Loucy (cell line): ENCODE measurements around the gene MEF2C.

Experiments
- H2AFZ ChIP-seq: fragments of 200-600 bp; sonication (generic); 2 replicates; pipeline ENCODE4 v1.6.0; 2016; ENCODE audit warnings: antibody characterized with exemption, mild to moderate bottlenecking, low read length, moderate library complexity
- H3F3A ChIP-seq: fragments of 200-600 bp; 2 replicates; pipeline ENCODE4 v1.6.0; 2016; ENCODE audit warnings: antibody characterized with exemption, low read depth, mild to moderate bottlenecking
- H3K27me3 ChIP-seq: fragments of 200-600 bp; sonication (generic); 2 replicates; pipeline ENCODE4 v1.6.1; 2014; ENCODE audit warnings: low read length, mild to moderate bottlenecking; ENCODE audit not compliant: insufficient read depth, poor library complexity, severe bottlenecking
- H3K36me3 ChIP-seq: fragments of 200-600 bp; sonication (generic); 2 replicates; pipeline ENCODE4 v1.6.1; 2016; ENCODE audit warnings: low read length; ENCODE audit not compliant: insufficient read depth
- H3K4me1 ChIP-seq: fragments of 200-600 bp; sonication (generic); 2 replicates; pipeline ENCODE4 v1.5.1; 2014; ENCODE audit warnings: low read length, mild to moderate bottlenecking; ENCODE audit not compliant: insufficient read depth, poor library complexity, severe bottlenecking
- H3K4me2 ChIP-seq: fragments of 200-600 bp; sonication (generic); 2 replicates; pipeline ENCODE4 v1.6.0; 2014; ENCODE audit warnings: antibody characterized with exemption, low read length, low read depth, mild to moderate bottlenecking; ENCODE audit not compliant: poor library complexity, severe bottlenecking
- H3K4me3 ChIP-seq: fragments of 200-600 bp; sonication (generic); 2 replicates; pipeline ENCODE4 v1.5.1; 2014; ENCODE audit warnings: low read length, mild to moderate bottlenecking, mixed read lengths; ENCODE audit not compliant: poor library complexity, severe bottlenecking
- H3K79me2 ChIP-seq: fragments of 200-600 bp; sonication (generic); 2 replicates; pipeline ENCODE4 v1.6.1; 2014; ENCODE audit warnings: low read length; ENCODE audit not compliant: insufficient read depth
- H3K9ac ChIP-seq: fragments of 200-600 bp; sonication (generic); 2 replicates; pipeline ENCODE4 v1.6.0; 2014; ENCODE audit warnings: mild to moderate bottlenecking, low read depth, low read length, moderate library complexity; ENCODE audit not compliant: poor library complexity, severe bottlenecking
- H3K9me2 ChIP-seq: fragments of 200-600 bp; sonication (generic); replicated peaks from 2 replicates; pipeline ENCODE4 v1.6.1; 2016; ENCODE audit warnings: low read depth, low read length, mixed read lengths
- H3K9me3 ChIP-seq: fragments of 200-600 bp; sonication (generic); 2 replicates; pipeline ENCODE4 v1.6.1; 2014; ENCODE audit warnings: mild to moderate bottlenecking, antibody characterized with exemption, low read length, low read depth; ENCODE audit not compliant: insufficient read depth
- H4K20me1 ChIP-seq: fragments of 200-600 bp; sonication (generic); 2 replicates; pipeline ENCODE4 v1.6.0; 2014; ENCODE audit warnings: antibody characterized with exemption, low read length, mild to moderate bottlenecking; ENCODE audit not compliant: insufficient read depth, poor library complexity, severe bottlenecking
- EZH2phosphoT487 ChIP-seq: fragments of 200-600 bp; IDR thresholded peaks from 2 replicates; pipeline ENCODE4 v1.6.1; 2018; ENCODE audit warnings: antibody characterized with exemption, mild to moderate bottlenecking, moderate library complexity, borderline replicate concordance
- TF ChIP-seq, protein P1 (sequence below): fragments of 200-600 bp; sonication (generic); conservative IDR thresholded peaks from 2 replicates; pipeline ENCODE4 v1.5.1; 2014; ENCODE audit warnings: mild to moderate bottlenecking, antibody characterized with exemption, low read length

The MEF2C gene

DNA sequence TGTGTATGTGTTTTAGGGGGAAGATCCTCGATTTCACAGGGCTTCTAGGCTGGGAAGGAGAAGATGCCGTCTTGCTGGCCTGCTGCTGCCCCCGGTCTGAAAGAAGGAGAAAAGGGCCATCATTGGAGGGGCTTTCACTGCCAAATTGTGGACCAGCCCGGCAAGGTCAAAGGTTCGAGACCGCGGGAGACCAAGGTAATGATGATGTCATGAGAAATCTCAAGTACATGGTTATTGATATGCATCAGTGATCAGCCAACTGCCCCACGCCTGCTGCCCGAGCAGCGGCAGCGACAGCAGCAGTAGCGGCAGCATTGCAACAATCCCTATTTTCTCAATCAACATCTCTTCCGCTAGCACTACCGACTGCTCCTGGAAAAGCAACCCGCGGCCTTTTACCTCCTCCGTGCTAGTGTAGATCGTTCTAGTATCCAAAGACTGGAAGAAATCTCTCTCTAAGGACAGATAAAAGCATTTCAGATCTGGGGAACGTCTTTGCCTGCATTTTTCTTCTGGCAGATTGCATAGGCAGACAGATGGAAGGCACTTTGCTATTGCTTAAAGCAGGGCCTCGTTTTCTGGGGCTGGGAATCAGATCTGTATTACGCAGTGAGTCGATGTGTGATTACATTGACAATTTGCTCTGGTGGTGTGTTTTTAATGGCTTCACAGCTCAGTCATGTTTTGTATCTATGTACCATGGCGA lies 215.3 kb downstream of the MEF2C start:
- peaks cover 11% of the 10 kb centered on the region for H3K79me2 ChIP-seq
- H3K27me3 ChIP-seq: no peaks in the 10 kb centered on the region
- no peaks in the 10 kb centered on the region for H3K9me3 ChIP-seq
- peak overlapping the region; percentile 75 for H3K4me3 ChIP-seq
- H3K4me2 ChIP-seq: peak overlapping the region; percentile 67
- peak overlapping the region; percentile 88 for H2AFZ ChIP-seq
- no peaks in the 10 kb centered on the region for H3F3A ChIP-seq
- no peaks in the 10 kb centered on the region for H3K36me3 ChIP-seq
- no peak for TF ChIP-seq EZH2phosphoT487
- TF ChIP-seq, protein P1, sequence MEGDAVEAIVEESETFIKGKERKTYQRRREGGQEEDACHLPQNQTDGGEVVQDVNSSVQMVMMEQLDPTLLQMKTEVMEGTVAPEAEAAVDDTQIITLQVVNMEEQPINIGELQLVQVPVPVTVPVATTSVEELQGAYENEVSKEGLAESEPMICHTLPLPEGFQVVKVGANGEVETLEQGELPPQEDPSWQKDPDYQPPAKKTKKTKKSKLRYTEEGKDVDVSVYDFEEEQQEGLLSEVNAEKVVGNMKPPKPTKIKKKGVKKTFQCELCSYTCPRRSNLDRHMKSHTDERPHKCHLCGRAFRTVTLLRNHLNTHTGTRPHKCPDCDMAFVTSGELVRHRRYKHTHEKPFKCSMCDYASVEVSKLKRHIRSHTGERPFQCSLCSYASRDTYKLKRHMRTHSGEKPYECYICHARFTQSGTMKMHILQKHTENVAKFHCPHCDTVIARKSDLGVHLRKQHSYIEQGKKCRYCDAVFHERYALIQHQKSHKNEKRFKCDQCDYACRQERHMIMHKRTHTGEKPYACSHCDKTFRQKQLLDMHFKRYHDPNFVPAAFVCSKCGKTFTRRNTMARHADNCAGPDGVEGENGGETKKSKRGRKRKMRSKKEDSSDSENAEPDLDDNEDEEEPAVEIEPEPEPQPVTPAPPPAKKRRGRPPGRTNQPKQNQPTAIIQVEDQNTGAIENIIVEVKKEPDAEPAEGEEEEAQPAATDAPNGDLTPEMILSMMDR: no peak
- no peaks in the 10 kb centered on the region for H3K9me2 ChIP-seq
- peaks cover 27% of the 10 kb centered on the region for H3K4me1 ChIP-seq
- peak overlapping the region; percentile 74 for H3K9ac ChIP-seq
- no peaks in the 10 kb centered on the region for H4K20me1 ChIP-seq
